Pancreas (tissue), 10 donors: ENCODE data around the gene RBM4. TPM values are rescaled to one million over a fixed set of nuclear protein-coding genes. Genes with fewer than 3 reads are reported as not detected.

Experiments
- ATAC-seq, 4 donors: fragments of 200-7000 bp; cut with Tn5 transposase; one replicate each; pipeline versions ENCODE4 v1.8.0 to v1.9.1; 2020; ENCODE audit warnings: mild to moderate bottlenecking in 4 of 4, moderate library complexity in 4 of 4
- DNase-seq, 6 donors: peaks; one replicate each; pipeline ENCODE4 v3.0.0-alpha.2; 2020
- FAIRE-seq: peaks from 2 replicates; lab custom pipeline; 2012; peaks lifted over from hg19 to GRCh38; lab: Jason Lieb, UNC
- H3K27ac ChIP-seq, 4 donors: fragments of 200-600 bp; sonication (generic); 1 replicate in 3 of 4; 2 replicates in 1 of 4; pipeline versions ENCODE4 v1.5.0 to v1.8.0; 2020
- H3K27me3 ChIP-seq, 4 donors: fragments of 200-600 bp; one replicate each; pipeline ENCODE4 v1.8.0; 2021
- H3K36me3 ChIP-seq, 3 donors: fragments of 200-600 bp; sonication (generic) in 1 of 3; one replicate each; pipeline versions ENCODE4 v1.5.0 to v1.8.0; 2020 to 2021
- H3K4me1 ChIP-seq, 3 donors: fragments of 200-600 bp; one replicate each; pipeline ENCODE4 v1.8.0; 2021
- H3K4me3 ChIP-seq, 4 donors: fragments of 200-600 bp; sonication (generic) in 2 of 4; one replicate each; pipeline versions ENCODE4 v1.5.0 to v1.8.0; 2020 to 2021
- H3K9me3 ChIP-seq, 4 donors: fragments of 200-600 bp; one replicate each; pipeline ENCODE4 v1.8.0; 2021
- CTCF ChIP-seq, 4 donors: fragments of 200-600 bp; sonication (generic) in 3 of 4; IDR thresholded peaks; one replicate each; pipeline versions ENCODE4 v1.5.0 to v1.8.0; 2021; ENCODE audit warnings: antibody characterized with exemption in 4 of 4
- WGBS, 2 donors: extraction: QIAGEN DNeasy Blood & Tissue Kit; methylation state at CpG; one replicate each; pipeline ENCODE4 v1.1.7; 2013; 5-methylcytosine and 5-hydroxymethylcytosine counted together
- intact Hi-C, 3 donors: fragments of 100-400 bp; cut with DNase I; formaldehyde crosslinking; loops; one replicate each; pipeline versions ENCODE4 v1.11.1 to v1.14.2; 2022
- polyA plus RNA-seq, 2 donors: library from polyadenylated mRNA; stranded (reverse); fragments of 200-250 nt; gene quantifications; one replicate each; pipeline ENCODE4 v1.2.3, GENCODE V29; 2013
- total RNA-seq, 6 donors: library from RNA; stranded (reverse); fragmentation: NEBNext Ultra II Directional in 4 of 6; extraction: Animal tissue kit (Norgen Biotek cat#: 25700) in 4 of 6; gene quantifications; one replicate each; pipeline versions ENCODE4 v1.2.1 to v1.2.4, GENCODE V29; 2021 to 2023
- donor health status: healthy with polysubstance abuse.
- donor health status: DM: no; HTN: no; CAD: no; lungs with moderate emphysema.
- donor health status: DM: no; HTN: no; CAD: no.
- donor health status: control.
- donor health status: control.
- donor health status: Bipolar disorder and iron deficiency.
- donor health status: DM: yes; HTN: yes; CAD: no.
- donor health status: DM: no; HTN: no; CAD: no.
- donor health status: DM: no; HTN: no; CAD: no.
- donor health status: DM: yes; HTN: yes; CAD: no.

RBM4 gene
- total and polyA plus RNA-seq, 8 donors = 47.5 to 84.2 (median 65.1) TPM

- H3K27me3 ChIP-seq = no peaks in the 10 kb centered on the region
- 89 to 96% methylated on average over 5 of the region's 5 CpGs for WGBS, 2 donors
- H3K4me3 ChIP-seq = no peak overlapping the region
- H3K9me3 ChIP-seq = no peaks in the 10 kb centered on the region
- intact Hi-C loops = no loop called here
- H3K4me1 ChIP-seq = peaks cover 5 to 7% (median 5%) of the 10 kb centered on the region in 3 donors
- TF ChIP-seq CTCF (IDR thresholded peaks at IDR 0.05) = no peak
- no peak for DNase-seq
- FAIRE-seq = no peak
- no peak for ATAC-seq
- peaks cover 4 to 25% (median 10%) of the 10 kb centered on the region in 3 donors for H3K36me3 ChIP-seq
- H3K27ac ChIP-seq = no peak overlapping the region
These were observed 11.4 kb downstream of the RBM4 start for GRCh38 chr11:66649903-66650302.

- ATAC-seq (peak in 3 of 4 donors; percentile 24 to 72 (median 37)), FAIRE-seq (no peak), DNase-seq (no peak)
- no peaks in the 10 kb centered on the region for H3K4me1 ChIP-seq
- H3K4me3 ChIP-seq = no peak overlapping the region
- TF ChIP-seq CTCF (IDR thresholded peaks at IDR 0.05) = no peak
- intact Hi-C loops = no loop called here
- H3K9me3 ChIP-seq = no peaks in the 10 kb centered on the region
- no peaks in the 10 kb centered on the region for H3K27me3 ChIP-seq
- WGBS, 2 donors = 92 to 98% methylated on average over 2 of the region's 2 CpGs
- peaks cover under 1 to 20% (median 4%) of the 10 kb centered on the region in 3 donors for H3K36me3 ChIP-seq
- H3K27ac ChIP-seq = no peak overlapping the region
These were observed 12.5 kb downstream of the RBM4 start for GRCh38 chr11:66651016-66651415.

GRCh38 chr11:66652651-66653050, 14.1 kb downstream of the RBM4 start:
- Histone ChIP-seq H3K4me1 (no peaks in the 10 kb centered on the region), H3K27me3 (no peaks in the 10 kb centered on the region), H3K36me3 (peaks cover 0 to 12% (median 0%) of the 10 kb centered on the region in 3 donors), H3K27ac (no peak overlapping the region), H3K9me3 (no peaks in the 10 kb centered on the region), H3K4me3 (no peak overlapping the region)
- TF ChIP-seq CTCF (IDR thresholded peaks at IDR 0.05) = no peak
- FAIRE-seq (no peak), ATAC-seq (no peak), DNase-seq (no peak)
- intact Hi-C loops = no loop called here
- 90 to 92% methylated on average over 7 of the region's 7 CpGs for WGBS, 2 donors

- intact Hi-C loops = no loop called here
- Histone ChIP-seq H3K27ac (no peak overlapping the region), H3K9me3 (no peaks in the 10 kb centered on the region), H3K4me1 (no peaks in the 10 kb centered on the region), H3K36me3 (peaks cover 0 to 7% (median 0%) of the 10 kb centered on the region in 3 donors), H3K4me3 (no peak overlapping the region), H3K27me3 (no peaks in the 10 kb centered on the region)
- ATAC-seq (no peak), FAIRE-seq (no peak), DNase-seq (no peak)
- no peak for TF ChIP-seq CTCF (IDR thresholded peaks at IDR 0.05)
- WGBS, 2 donors = 89 to 90% methylated on average over 6 of the region's 6 CpGs
These were observed 14.6 kb downstream of the RBM4 start for GRCh38 chr11:66653123-66653522.

- Histone ChIP-seq H3K27ac (no peak overlapping the region), H3K9me3 (no peaks in the 10 kb centered on the region), H3K27me3 (no peaks in the 10 kb centered on the region), H3K4me3 (no peak overlapping the region), H3K36me3 (peaks cover 0 to 7% (median 4%) of the 10 kb centered on the region in 3 donors), H3K4me1 (no peaks in the 10 kb centered on the region)
- intact Hi-C loops = no loop called here
- DNase-seq = no peak
- TF ChIP-seq CTCF (IDR thresholded peaks at IDR 0.05) = no peak
- 58 to 60% methylated on average over 2 of the region's 2 CpGs for WGBS, 2 donors
- FAIRE-seq = no peak
- ATAC-seq = no peak
These were observed 21.3 kb downstream of the RBM4 start for GRCh38 chr11:66659763-66660162.
